ENCODE data around the gene CARD11.

CARD11 gene

GRCh38 chr7:3043544-3044371 is at the start of gene CARD11:
CARD11 (minus strand) TSS chr7:3043867; CDS start chr7:2958506, 85,361 bp downstream.
- peak; percentile 16 for DNase-seq (ENCODE audit: low read depth, low spot score)

- DNase-seq (ENCODE audit: low read depth, low spot score): peak; percentile 27
These were observed 48.8 kb upstream of the CARD11 start for GRCh38 chr7:3092468-3092867.

DNA sequence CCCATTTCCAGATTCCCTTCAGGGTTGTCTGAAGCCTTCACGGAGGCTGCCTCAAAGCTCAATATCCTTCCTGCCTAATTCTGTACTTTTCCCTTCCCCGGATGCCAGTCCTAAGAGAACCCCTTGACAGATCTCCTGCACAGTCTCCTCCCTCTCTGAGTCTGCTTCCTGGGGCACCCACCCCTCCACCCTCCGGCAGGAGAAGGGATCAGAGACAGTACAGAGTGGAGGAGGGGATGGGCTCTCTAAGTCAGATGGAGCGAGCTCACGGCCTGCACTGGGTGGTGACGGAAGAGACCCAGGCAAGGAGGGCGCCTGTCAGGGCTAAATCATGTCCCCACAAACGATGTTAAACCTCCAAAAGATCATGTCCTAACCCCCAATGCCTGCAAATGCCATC is 48.0 kb upstream of the CARD11 start:
- DNase-seq (ENCODE audit: low read depth, low spot score): no peak

GRCh38 chr7:3089493-3089892 is 45.8 kb upstream of the CARD11 start:
- DNase-seq (ENCODE audit: low read depth, low spot score): no peak

- no peak for DNase-seq (ENCODE audit: low read depth, low spot score)
These were observed 43.6 kb upstream of the CARD11 start for GRCh38 chr7:3087243-3087755.

GRCh38 chr7:3083350-3083749 is 39.7 kb upstream of the CARD11 start:
- no peak for DNase-seq (ENCODE audit: low read depth, low spot score)

- DNase-seq (ENCODE audit: low read depth, low spot score): no peak
These were observed 39.2 kb upstream of the CARD11 start for GRCh38 chr7:3082831-3083230.

DNA sequence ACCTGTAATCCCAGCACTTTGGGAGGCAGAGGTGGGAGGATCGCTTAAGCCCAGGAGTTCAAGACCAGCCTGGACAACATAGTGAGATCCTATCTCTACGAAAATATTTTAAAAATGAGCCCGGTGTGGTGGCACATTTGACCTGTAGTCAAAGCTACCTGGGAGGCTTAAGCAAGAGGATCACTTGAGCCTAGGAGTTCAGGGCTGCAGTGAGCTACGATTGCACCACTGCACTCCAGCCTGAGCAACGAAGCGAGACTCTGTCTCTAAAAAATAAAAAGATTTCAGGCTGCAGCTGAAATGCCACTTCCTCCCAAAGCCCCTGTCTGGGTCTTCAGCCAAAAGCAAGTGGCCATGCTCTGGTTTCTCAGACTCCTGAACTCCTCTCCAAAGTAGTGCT is 38.7 kb upstream of the CARD11 start:
- no peak for DNase-seq (ENCODE audit: low read depth, low spot score)

DNA sequence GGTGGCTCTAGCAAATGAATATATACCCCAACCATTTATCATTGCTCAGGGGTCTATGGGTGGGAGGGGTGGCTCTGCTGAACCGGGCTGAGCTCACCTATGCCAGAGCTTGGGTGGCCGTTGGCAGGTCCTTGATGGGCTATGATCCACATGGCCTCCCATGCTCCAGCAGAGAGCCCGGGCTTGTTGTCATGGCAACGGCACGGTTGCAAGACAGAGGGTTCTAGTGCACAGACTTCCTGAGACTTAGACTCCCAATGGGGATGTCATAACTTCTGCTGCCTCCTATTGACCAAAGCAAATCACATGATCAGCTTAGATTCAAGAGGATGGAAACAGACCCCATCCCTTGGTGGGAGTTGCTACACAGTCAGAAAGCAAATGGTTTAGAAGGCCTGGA is 36.4 kb upstream of the CARD11 start:
- no peak for DNase-seq (ENCODE audit: low read depth, low spot score)

DNA sequence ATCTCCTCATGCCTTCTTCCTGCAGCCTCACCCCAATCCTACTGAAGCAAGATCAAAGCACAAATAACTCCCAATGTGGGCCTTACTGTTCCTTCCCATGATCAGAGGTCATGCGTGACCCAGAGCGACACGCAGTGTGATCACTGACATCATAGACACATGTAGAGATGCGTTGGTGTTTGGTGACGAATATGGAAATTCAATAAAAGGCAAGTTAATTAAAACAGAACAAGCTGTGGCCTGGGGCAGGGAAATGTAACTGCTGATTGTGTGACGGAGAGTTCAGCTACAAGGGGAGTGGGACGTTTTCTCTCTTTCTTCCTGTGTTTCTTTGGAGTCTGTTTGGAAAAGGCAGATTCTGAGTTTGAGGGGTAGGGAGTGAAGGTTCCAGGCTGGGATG is 34.8 kb upstream of the CARD11 start:
- no peak for DNase-seq (ENCODE audit: low read depth, low spot score)

GRCh38 chr7:3076700-3077099 is 33.0 kb upstream of the CARD11 start:
- no peak for DNase-seq (ENCODE audit: low read depth, low spot score)

GRCh38 chr7:3076163-3076562 is 32.5 kb upstream of the CARD11 start:
- no peak for DNase-seq (ENCODE audit: low read depth, low spot score)

DNA sequence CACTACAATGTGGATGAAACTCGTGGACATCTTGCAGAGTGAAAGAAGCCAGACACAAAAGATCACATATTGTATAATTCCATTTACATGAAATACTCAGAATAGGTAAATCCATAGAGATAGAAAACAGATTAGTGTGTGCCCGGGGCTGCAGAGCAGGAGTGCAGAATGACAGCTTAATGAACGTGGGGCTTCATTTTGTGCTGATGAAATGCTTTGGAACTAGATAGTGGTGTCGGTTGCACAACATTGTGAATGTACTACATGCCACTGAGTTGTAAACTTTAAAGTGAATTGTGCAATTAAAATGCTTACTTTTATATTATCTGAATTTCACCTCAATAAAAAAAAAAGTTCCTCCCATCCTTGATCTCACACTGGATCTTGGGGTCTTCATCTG is 31.8 kb upstream of the CARD11 start:
- no peak for DNase-seq (ENCODE audit: low read depth, low spot score)

DNA sequence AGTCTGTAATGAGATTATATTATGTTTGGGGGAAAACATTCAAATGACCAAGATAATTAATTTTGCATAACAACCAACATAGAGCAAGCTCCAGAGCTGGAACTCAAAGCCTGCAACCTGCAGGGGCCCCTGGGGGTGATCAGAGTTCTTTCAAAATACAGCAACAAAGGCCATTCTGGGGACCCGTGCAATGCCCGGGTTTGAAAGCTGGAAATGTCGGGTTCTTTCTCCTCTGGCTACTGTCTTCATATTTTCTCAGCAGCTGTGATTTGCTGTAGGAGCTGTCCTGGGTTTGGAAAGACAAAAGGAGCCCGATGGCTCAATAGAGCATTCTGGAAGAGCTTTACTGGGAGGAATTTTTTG is 30.8 kb upstream of the CARD11 start:
- no peak for DNase-seq (ENCODE audit: low read depth, low spot score)

GRCh38 chr7:3073763-3074458 is 30.2 kb upstream of the CARD11 start:
- DNase-seq (ENCODE audit: low read depth, low spot score): no peak

DNA sequence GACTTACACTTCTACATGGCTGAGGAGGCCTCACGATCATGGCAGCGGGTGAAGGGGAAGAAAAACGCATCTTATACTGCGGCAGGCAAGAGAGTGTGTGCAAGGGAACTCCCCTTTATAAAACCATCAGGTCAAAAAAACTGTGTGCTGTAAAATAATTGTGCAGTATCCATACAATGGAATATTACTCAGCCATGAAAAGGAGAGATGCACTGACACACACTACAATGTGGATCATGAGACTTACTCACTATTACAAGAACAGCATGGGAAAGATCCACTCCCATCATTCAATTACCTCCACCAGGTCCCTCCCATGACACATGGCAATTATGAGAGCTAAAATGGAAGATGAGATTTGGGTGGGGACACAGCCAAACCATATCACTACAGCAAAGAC is 27.2 kb upstream of the CARD11 start:
- no peak for DNase-seq (ENCODE audit: low read depth, low spot score)

- no peak for DNase-seq (ENCODE audit: low read depth, low spot score)
These were observed 26.2 kb upstream of the CARD11 start for GRCh38 chr7:3069771-3070449.

GRCh38 chr7:3068530-3068929 is 24.9 kb upstream of the CARD11 start:
- no peak for DNase-seq (ENCODE audit: low read depth, low spot score)

DNA sequence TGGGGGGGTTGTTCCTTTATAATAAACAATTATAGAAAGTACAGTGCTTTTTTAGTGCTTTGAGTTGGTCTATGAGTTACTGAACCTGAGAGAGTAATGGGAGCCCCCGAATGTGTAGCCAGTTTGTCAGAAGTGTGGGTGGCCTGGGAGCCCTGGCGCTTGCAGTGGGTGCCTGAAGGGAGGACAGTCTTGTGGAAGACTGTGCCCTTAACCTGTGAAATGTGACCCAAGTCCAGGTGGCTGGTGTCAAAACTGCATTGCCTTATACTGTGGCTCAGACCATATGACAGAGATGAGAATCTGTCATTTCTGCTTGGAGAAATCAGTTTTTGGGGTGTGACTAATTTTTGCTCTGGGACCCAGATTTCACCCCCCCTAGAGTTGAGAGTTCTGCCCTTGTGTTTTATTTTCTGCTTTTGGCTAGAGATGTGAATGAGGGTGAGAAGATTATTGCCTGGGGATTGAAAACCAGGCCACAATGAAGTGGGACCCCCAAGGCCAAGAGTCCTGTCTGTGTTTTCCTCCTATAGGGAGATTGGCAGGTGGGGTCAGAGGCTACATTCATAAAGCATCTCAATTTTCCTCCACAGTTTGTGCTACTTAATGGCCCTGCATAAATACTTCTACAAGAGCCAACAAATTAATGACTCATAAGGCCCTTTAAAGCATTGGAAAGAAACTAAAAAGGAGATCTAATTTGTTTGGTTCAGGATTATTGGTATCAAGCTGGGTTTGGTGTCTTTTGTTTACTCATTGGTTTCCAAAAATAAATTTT is 24.1 kb upstream of the CARD11 start:
- DNase-seq (ENCODE audit: low read depth, low spot score): no peak

DNA sequence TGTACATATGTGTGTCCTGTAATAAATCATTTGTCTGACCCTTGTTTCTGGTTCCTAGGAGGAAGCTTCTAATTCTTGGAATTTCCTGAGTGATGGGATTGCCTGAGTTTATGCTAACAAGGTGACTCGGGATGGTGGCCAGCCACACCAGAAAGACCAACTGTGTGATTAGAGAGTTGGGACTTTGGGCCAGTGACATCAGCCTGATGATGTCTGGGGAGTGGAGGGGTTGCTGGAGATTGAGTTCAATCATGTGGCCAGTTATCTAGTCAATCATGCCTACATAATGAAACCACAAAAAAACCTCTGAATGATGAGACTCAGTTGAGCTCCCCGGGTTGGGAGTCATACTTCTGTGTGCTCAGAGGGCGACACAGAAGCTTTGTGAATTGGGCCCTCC is 23.5 kb upstream of the CARD11 start:
- no peak for DNase-seq (ENCODE audit: low read depth, low spot score)

DNA sequence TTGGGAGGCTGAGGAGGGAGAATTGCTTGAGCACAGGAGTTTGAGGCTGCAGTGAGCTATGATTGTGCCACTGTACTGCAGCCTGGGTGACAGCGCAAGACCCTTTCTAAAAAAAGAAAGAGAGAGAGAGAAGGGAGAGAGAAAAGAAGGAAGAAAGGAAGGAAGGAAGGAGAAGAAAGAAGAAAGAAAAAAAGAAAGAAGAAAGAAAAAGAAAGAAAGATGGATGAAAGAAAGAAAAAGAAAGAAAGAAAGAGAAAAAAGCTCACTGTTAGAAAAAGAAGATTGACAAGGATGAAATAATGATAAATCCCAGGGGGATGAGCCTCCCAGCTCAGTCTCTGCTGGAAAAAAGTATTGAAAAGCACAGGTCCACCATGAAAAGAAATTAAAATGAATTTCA is 22.8 kb upstream of the CARD11 start:
- DNase-seq (ENCODE audit: low read depth, low spot score): no peak

GRCh38 chr7:3065724-3066143 is 22.1 kb upstream of the CARD11 start:
- peak; percentile 23 for DNase-seq (ENCODE audit: low read depth, low spot score)

All from activated naive CD8-positive, alpha-beta T cell treated with anti-CD3 and anti-CD28 coated beads, Interleukin-2, amount 50 U/mL, for 16 hours (primary cell).